ENCODE data around the gene ZBTB20.

DNA sequence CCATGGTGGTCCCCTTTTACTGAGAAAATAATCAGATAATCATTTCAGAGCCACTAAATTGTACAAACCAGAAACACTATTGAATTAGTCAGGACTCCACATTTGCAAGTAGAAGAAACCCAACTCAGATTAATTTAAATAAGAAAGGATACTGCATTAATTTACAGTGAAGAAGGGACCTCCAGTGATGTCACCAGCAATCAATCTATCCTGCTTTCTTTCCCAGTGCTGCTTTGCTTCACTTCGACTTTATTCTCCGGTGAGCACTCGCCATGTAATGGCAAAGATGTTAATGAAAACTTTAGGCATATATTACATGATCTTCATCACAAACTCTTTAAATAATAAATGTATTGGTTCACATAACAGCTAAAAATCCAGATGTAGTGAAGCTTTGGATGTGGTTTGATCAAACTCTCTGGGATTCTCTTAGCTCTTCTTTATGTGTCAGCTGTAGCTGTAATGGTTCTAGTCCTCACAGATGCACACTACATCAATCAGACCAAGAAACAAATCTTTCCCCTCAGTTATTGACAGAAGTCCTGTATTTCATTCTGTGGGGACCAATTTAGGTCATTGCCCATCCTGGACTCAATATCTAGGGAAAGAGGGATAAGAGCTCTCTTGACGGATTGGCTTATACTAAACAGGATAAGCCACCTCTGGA lies 14.2 kb upstream of the ZBTB20 start:
- TF ChIP-seq EP300 (conservative IDR thresholded peaks at IDR 0.05; ENCODE audit: poor library complexity, severe bottlenecking) (no peak), RAD21 (conservative IDR thresholded peaks at IDR 0.05) (no peak), POLR2AphosphoS5 (IDR thresholded peaks at IDR 0.05) (no peak), EZH2 (IDR thresholded peaks at IDR 0.05; ENCODE audit: borderline replicate concordance, insufficient read depth, low read length, poor library complexity, severe bottlenecking) (no peak), TAF1 (IDR thresholded peaks at IDR 0.05; ENCODE audit: low read depth) (no peak)
- TF ChIP-seq, protein P1, sequence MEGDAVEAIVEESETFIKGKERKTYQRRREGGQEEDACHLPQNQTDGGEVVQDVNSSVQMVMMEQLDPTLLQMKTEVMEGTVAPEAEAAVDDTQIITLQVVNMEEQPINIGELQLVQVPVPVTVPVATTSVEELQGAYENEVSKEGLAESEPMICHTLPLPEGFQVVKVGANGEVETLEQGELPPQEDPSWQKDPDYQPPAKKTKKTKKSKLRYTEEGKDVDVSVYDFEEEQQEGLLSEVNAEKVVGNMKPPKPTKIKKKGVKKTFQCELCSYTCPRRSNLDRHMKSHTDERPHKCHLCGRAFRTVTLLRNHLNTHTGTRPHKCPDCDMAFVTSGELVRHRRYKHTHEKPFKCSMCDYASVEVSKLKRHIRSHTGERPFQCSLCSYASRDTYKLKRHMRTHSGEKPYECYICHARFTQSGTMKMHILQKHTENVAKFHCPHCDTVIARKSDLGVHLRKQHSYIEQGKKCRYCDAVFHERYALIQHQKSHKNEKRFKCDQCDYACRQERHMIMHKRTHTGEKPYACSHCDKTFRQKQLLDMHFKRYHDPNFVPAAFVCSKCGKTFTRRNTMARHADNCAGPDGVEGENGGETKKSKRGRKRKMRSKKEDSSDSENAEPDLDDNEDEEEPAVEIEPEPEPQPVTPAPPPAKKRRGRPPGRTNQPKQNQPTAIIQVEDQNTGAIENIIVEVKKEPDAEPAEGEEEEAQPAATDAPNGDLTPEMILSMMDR (IDR thresholded peaks at IDR 0.05; ENCODE audit: poor library complexity, severe bottlenecking) = no peak

Data from neural cell (in vitro differentiated cells).